ENCODE results near the gene LMCD1. TPM values are rescaled to one million over a fixed set of nuclear protein-coding genes. Genes with fewer than 3 reads are reported as not detected.

Gene LMCD1
- total RNA-seq, 4 donors from 2014 or later: 43.2 to 576 (median 131) TPM

DNA sequence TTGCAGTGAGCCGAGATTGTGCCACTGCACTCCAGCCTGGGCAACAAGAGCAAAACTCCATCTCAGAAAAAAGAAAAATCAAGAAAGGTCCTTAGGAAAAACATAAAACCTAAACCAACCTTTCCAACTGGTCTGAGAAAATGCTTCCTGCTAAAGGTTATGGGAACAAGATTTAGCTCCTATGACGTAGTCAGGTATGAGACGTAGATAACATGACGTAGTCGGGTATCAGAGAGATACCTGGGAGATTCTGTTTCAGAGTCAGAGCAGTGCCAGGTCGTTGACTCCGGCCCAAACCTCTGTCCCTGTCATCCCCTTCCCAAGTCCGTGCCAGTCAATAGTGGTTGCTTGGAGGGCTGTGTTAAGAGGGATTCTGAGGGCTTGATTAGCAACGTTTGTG is 39.9 kb downstream of the LMCD1 start:
- no peak overlapping the region for H3K27ac ChIP-seq (replicated peaks in 1 of 4)
- intact Hi-C loops (cut with DNase I): no loop called here
- peaks cover 0 to 11% (median 2%) of the 10 kb centered on the region in 4 donors for H3K4me1 ChIP-seq
- H3K36me3 ChIP-seq: peaks cover 4 to 91% (median 33%) of the 10 kb centered on the region in 4 donors
- no peak overlapping the region for H3K4me3 ChIP-seq
- WGBS: 89% methylated on average over 9 of the region's 9 CpGs
- H3K27me3 ChIP-seq: no peaks in the 10 kb centered on the region
- no peaks in the 10 kb centered on the region for H3K9me3 ChIP-seq
- TF ChIP-seq EP300 (IDR thresholded peaks at IDR 0.05): no peak
- TF ChIP-seq, protein P1, sequence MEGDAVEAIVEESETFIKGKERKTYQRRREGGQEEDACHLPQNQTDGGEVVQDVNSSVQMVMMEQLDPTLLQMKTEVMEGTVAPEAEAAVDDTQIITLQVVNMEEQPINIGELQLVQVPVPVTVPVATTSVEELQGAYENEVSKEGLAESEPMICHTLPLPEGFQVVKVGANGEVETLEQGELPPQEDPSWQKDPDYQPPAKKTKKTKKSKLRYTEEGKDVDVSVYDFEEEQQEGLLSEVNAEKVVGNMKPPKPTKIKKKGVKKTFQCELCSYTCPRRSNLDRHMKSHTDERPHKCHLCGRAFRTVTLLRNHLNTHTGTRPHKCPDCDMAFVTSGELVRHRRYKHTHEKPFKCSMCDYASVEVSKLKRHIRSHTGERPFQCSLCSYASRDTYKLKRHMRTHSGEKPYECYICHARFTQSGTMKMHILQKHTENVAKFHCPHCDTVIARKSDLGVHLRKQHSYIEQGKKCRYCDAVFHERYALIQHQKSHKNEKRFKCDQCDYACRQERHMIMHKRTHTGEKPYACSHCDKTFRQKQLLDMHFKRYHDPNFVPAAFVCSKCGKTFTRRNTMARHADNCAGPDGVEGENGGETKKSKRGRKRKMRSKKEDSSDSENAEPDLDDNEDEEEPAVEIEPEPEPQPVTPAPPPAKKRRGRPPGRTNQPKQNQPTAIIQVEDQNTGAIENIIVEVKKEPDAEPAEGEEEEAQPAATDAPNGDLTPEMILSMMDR (IDR thresholded peaks at IDR 0.05): no peak
- no peak for TF ChIP-seq POLR2AphosphoS5 (IDR thresholded peaks at IDR 0.05)
- no peak for TF ChIP-seq POLR2A (IDR thresholded peaks at IDR 0.05; ENCODE audit: low read depth)
- DNase-seq (ENCODE audit: extremely low spot score): no peak

GRCh38 chr3:8542190-8543135 is 40.8 kb downstream of the LMCD1 start:
- intact Hi-C loops (cut with DNase I): no loop called here
- DNase-seq (ENCODE audit: extremely low spot score): no peak
- TF ChIP-seq POLR2AphosphoS5 (IDR thresholded peaks at IDR 0.05) (no peak), POLR2A (IDR thresholded peaks at IDR 0.05; ENCODE audit: low read depth) (no peak)
- no peak overlapping the region for H3K4me3 ChIP-seq
- WGBS: 66% methylated on average over 7 of the region's 12 CpGs
- no peaks in the 10 kb centered on the region for H3K27me3 ChIP-seq
- H3K27ac ChIP-seq (replicated peaks in 1 of 4): no peak overlapping the region
- H3K36me3 ChIP-seq: peaks cover 4 to 89% (median 29%) of the 10 kb centered on the region in 4 donors
- H3K9me3 ChIP-seq: no peaks in the 10 kb centered on the region
- peaks cover 0 to 11% (median 2%) of the 10 kb centered on the region in 4 donors for H3K4me1 ChIP-seq

- no peak for DNase-seq (ENCODE audit: extremely low spot score)
- TF ChIP-seq POLR2A (IDR thresholded peaks at IDR 0.05; ENCODE audit: low read depth) (no peak), EP300 (IDR thresholded peaks at IDR 0.05) (no peak), POLR2AphosphoS5 (IDR thresholded peaks at IDR 0.05) (no peak)
- TF ChIP-seq, protein P1 (IDR thresholded peaks at IDR 0.05): no peak
- intact Hi-C loops (cut with DNase I): no loop called here
- Histone ChIP-seq H3K4me1 (peaks cover 0 to 13% (median 0%) of the 10 kb centered on the region in 4 donors), H3K9me3 (no peaks in the 10 kb centered on the region), H3K27ac (replicated peaks in 1 of 4) (no peak overlapping the region), H3K36me3 (peaks cover 0 to 86% (median 31%) of the 10 kb centered on the region in 4 donors), H3K27me3 (no peaks in the 10 kb centered on the region), H3K4me3 (no peak overlapping the region)
- WGBS: 94% methylated on average over 4 of the region's 4 CpGs
Measured at GRCh38 chr3:8546609-8547008, 45.0 kb downstream of the LMCD1 start.

DNA sequence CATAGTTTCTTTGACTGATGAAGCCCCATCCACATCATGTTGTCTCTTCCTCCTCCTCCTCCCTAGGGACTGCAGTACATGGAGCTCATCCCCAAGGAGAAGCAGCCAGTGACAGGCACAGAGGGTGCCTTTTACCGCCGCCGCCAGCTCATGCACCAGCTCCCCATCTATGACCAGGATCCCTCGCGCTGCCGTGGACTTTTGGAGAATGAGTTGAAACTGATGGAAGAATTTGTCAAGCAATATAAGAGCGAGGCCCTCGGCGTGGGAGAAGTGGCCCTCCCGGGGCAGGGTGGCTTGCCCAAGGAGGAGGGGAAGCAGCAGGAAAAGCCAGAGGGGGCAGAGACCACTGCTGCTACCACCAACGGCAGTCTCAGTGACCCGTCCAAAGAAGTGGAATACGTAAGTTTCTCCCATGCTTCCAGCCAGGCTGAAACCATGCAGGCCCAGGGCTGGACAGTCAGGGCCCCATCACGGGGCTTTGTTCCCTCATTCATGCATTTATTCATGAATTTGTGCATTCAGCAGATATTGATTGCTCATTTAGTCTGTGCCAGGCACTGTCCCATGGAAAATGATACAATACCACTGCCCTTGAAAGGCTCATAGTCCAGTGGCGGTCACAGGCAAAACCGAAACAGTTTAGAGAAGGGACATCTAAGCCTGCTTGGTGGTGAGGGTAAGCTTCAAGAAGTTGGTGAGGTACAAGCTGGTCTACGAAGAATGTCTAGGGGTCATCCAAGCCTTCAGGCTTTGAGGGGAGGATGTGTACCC is 47.1 kb downstream of the LMCD1 start:
- Histone ChIP-seq H3K27me3 (no peaks in the 10 kb centered on the region), H3K4me1 (peaks cover 0 to 20% (median 0%) of the 10 kb centered on the region in 4 donors), H3K4me3 (no peak overlapping the region), H3K9me3 (no peaks in the 10 kb centered on the region), H3K36me3 (peaks cover 0 to 89% (median 38%) of the 10 kb centered on the region in 4 donors), H3K27ac (replicated peaks in 1 of 4) (no peak overlapping the region)
- WGBS: 97% methylated on average over 17 of the region's 17 CpGs
- intact Hi-C loops (cut with DNase I): no loop called here
- TF ChIP-seq POLR2A (IDR thresholded peaks at IDR 0.05; ENCODE audit: low read depth) (no peak), EP300 (IDR thresholded peaks at IDR 0.05) (no peak), POLR2AphosphoS5 (IDR thresholded peaks at IDR 0.05) (no peak)
- TF ChIP-seq, protein P1 (IDR thresholded peaks at IDR 0.05): no peak
- DNase-seq (ENCODE audit: extremely low spot score): no peak

GRCh38 chr3:8549354-8549753 is 47.7 kb downstream of the LMCD1 start:
- TF ChIP-seq, protein P1 (IDR thresholded peaks at IDR 0.05): no peak
- TF ChIP-seq EP300 (IDR thresholded peaks at IDR 0.05) (no peak), POLR2AphosphoS5 (IDR thresholded peaks at IDR 0.05) (no peak), POLR2A (IDR thresholded peaks at IDR 0.05; ENCODE audit: low read depth) (no peak)
- Histone ChIP-seq H3K4me1 (peaks cover 0 to 21% (median 0%) of the 10 kb centered on the region in 4 donors), H3K27ac (replicated peaks in 1 of 4) (no peak overlapping the region), H3K4me3 (no peak overlapping the region), H3K27me3 (no peaks in the 10 kb centered on the region), H3K9me3 (no peaks in the 10 kb centered on the region), H3K36me3 (peaks cover 0 to 87% (median 38%) of the 10 kb centered on the region in 4 donors)
- WGBS: 63% methylated on average over 1 of the region's 1 CpG
- intact Hi-C loops (cut with DNase I): no loop called here
- no peak for DNase-seq (ENCODE audit: extremely low spot score)
